Fibroblast of skin of right quadriceps (primary cell): ENCODE measurements around the gene ADAMTS7.
"Not testable (repeated sequence)": the region's sequence is repeated elsewhere in the genome, so short reads cannot be mapped to it uniquely, and the experiment has no call there.

ENCODE experiments used
- DNase-seq: peaks from one replicate; pipeline ENCODE4 v3.0.0-alpha.2; 2013

The ADAMTS7 gene

GRCh38 chr15:78831229-78832207 is 20.3 kb upstream of the ADAMTS7 start:
- DNase-seq: no peak

- no peak for DNase-seq
Measured at GRCh38 chr15:78830514-78831228, 19.4 kb upstream of the ADAMTS7 start.

GRCh38 chr15:78828920-78829319 is 17.7 kb upstream of the ADAMTS7 start:
- DNase-seq: no peak

- DNase-seq: no peak
Measured at GRCh38 chr15:78822514-78822913, 11.2 kb upstream of the ADAMTS7 start.

- DNase-seq: no peak
Measured at GRCh38 chr15:78811825-78812183, 540 bp upstream of the ADAMTS7 start.

GRCh38 chr15:78810362-78811123 is 721 bp downstream of the ADAMTS7 start:
- DNase-seq: peak; percentile 32

- no peak for DNase-seq
Measured at GRCh38 chr15:78810003-78810361, 1.3 kb downstream of the ADAMTS7 start.

GRCh38 chr15:78808550-78808949 is 2.7 kb downstream of the ADAMTS7 start:
- no peak for DNase-seq

- no peak for DNase-seq
Measured at GRCh38 chr15:78807359-78807758, 3.9 kb downstream of the ADAMTS7 start.

- no peak for DNase-seq
Measured at GRCh38 chr15:78804391-78804792, 6.9 kb downstream of the ADAMTS7 start.

- no peak for DNase-seq
Measured at GRCh38 chr15:78800806-78801205, 10.5 kb downstream of the ADAMTS7 start.

GRCh38 chr15:78800189-78800588 is 11.1 kb downstream of the ADAMTS7 start:
- DNase-seq: no peak

- not testable (repeated sequence) for DNase-seq
Measured at GRCh38 chr15:78799102-78799501, 12.2 kb downstream of the ADAMTS7 start.

- not testable (repeated sequence) for DNase-seq
Measured at GRCh38 chr15:78798355-78798754, 12.9 kb downstream of the ADAMTS7 start.

- no peak for DNase-seq
Measured at GRCh38 chr15:78797951-78798350, 13.3 kb downstream of the ADAMTS7 start.

- no peak for DNase-seq
Measured at GRCh38 chr15:78796510-78796909, 14.8 kb downstream of the ADAMTS7 start.

GRCh38 chr15:78795043-78795442 is 16.2 kb downstream of the ADAMTS7 start:
- no peak for DNase-seq

GRCh38 chr15:78794446-78794845 is 16.8 kb downstream of the ADAMTS7 start:
- not testable (repeated sequence) for DNase-seq

- no peak for DNase-seq
Measured at GRCh38 chr15:78791357-78791756, 19.9 kb downstream of the ADAMTS7 start.

- DNase-seq: no peak
Measured at GRCh38 chr15:78790027-78790426, 21.2 kb downstream of the ADAMTS7 start.

GRCh38 chr15:78789615-78790014 is 21.6 kb downstream of the ADAMTS7 start:
- no peak for DNase-seq

GRCh38 chr15:78788016-78788660 is 23.1 kb downstream of the ADAMTS7 start:
- no peak for DNase-seq

GRCh38 chr15:78782402-78782801 is 28.9 kb downstream of the ADAMTS7 start:
- DNase-seq: not testable (repeated sequence)
